ENCODE results near the gene SMARCE1. TPM values are rescaled to one million over a fixed set of nuclear protein-coding genes. Genes with fewer than 3 reads are reported as not detected.

The SMARCE1 gene
- total and polyA plus RNA-seq, 8 donors: 83.9 to 262 (median 227) TPM

DNA sequence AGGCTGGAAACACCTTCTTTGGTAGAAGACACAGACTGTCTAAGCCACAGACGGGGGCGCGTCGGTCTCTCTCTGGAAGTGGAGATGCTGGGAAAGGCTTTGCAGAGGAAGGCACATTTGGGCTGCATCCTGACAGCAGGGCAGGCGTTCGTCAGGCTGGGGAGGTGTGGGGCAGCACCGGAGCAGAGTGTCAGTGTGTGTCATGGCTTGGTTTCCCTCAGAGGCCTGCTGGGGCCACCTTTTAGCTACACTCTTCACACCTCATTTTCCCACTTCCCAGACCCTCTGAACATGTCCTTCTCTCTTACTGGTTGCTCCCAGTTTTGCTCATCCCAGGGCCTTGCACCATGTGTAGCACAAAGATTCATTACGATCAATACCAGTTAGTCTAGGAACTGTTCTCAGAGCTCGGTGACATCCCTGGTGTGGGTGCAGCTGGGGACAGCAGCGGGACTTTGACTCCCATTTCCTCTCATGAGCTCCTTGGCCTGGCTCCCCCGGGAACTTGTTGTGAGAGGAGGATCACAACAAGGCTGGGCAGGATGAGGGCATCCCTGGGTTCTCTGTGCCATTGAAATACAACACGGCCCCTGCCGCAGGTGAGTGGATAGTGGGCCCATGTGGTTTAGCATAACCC is 33.1 kb downstream of the SMARCE1 start:
- Histone ChIP-seq H3K27me3 (no peaks in the 10 kb centered on the region), H3K36me3 (no peaks in the 10 kb centered on the region), H3K9me3 (no peaks in the 10 kb centered on the region), H3K4me3 (no peak overlapping the region), H3K27ac (no peak overlapping the region), H3K4me1 (peaks cover 0 to 18% of the 10 kb centered on the region in 2 donors)
- ATAC-seq (no peak), DNase-seq (no peak)
- no peak for TF ChIP-seq CTCF (IDR thresholded peaks at IDR 0.05)
- intact Hi-C loops (cut with DNase I): loop anchor here in 1 of 2 donors (5.0 kb wide), 1 partner anchor 178 kb away; no protein-coding TSS in a partner anchor

DNA sequence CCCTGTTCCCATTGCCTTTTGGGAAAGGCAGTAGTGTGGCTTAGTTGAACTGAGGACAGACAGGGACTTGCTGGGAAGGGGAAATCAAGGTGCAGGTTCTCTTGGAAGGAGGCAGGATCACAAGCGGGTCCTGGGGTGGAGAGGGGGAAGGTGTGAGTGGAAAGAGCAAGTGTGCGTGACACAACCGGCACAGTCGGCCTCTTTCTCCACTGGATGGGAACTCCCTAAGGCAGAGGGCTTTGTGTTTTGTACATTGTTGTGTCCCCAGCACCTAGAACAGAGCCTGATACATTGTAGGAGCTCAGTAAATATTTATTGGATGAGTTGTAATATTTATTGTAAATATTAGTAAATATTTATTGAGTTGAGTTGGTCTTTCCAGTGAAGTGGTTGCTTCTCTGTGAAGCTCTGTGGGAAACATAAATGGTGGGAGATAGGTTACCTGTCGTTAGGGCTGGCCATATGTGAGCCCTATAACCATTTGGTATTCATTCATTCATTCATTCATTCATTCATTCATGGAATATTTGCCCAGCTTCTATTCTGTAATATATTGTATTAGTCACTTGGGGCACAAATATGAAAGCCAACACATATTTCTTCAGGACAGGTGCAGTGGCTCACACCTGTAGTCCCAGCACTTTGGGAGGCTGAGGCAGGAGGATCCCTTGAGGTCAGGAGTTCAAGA is 34.0 kb downstream of the SMARCE1 start:
- no peak for DNase-seq
- no peak for ATAC-seq
- intact Hi-C loops (cut with DNase I): no loop called here
- H3K36me3 ChIP-seq: no peaks in the 10 kb centered on the region
- no peaks in the 10 kb centered on the region for H3K27me3 ChIP-seq
- no peak overlapping the region for H3K27ac ChIP-seq
- no peak for TF ChIP-seq CTCF (IDR thresholded peaks at IDR 0.05)
- H3K4me3 ChIP-seq: no peak overlapping the region
- H3K4me1 ChIP-seq: peaks cover 0 to 17% of the 10 kb centered on the region in 2 donors
- H3K9me3 ChIP-seq: no peaks in the 10 kb centered on the region

- TF ChIP-seq CTCF (IDR thresholded peaks at IDR 0.05): no peak
Observed at GRCh38 chr17:40612599-40613244, 34.9 kb downstream of the SMARCE1 start.

GRCh38 chr17:40611840-40612474 is 35.7 kb downstream of the SMARCE1 start:
- no peak for TF ChIP-seq CTCF (IDR thresholded peaks at IDR 0.05)
- DNase-seq: no peak
- no peaks in the 10 kb centered on the region for H3K27me3 ChIP-seq
- H3K36me3 ChIP-seq: no peaks in the 10 kb centered on the region
- H3K9me3 ChIP-seq: no peaks in the 10 kb centered on the region
- no peak for ATAC-seq
- peaks cover 0 to 22% of the 10 kb centered on the region in 2 donors for H3K4me1 ChIP-seq
- intact Hi-C loops (cut with DNase I): no loop called here
- no peak overlapping the region for H3K27ac ChIP-seq
- H3K4me3 ChIP-seq: no peak overlapping the region

More at GRCh38 chr17:40612599-40613244, 34.9 kb downstream of the SMARCE1 start:
- peak; percentile 6 for ATAC-seq
- H3K36me3 ChIP-seq: no peaks in the 10 kb centered on the region
- no peaks in the 10 kb centered on the region for H3K9me3 ChIP-seq
- intact Hi-C loops (cut with DNase I): no loop called here
- no peak overlapping the region for H3K4me3 ChIP-seq
- H3K27ac ChIP-seq: no peak overlapping the region
- no peak for DNase-seq
- H3K27me3 ChIP-seq: no peaks in the 10 kb centered on the region
- peaks cover 0 to 18% of the 10 kb centered on the region in 2 donors for H3K4me1 ChIP-seq

- H3K4me1 ChIP-seq: peaks cover 5 to 20% of the 10 kb centered on the region in 2 donors
- no peaks in the 10 kb centered on the region for H3K27me3 ChIP-seq
- H3K36me3 ChIP-seq: no peaks in the 10 kb centered on the region
- no peak for DNase-seq
- no peak overlapping the region for H3K4me3 ChIP-seq
- ATAC-seq: no peak
- TF ChIP-seq CTCF (IDR thresholded peaks at IDR 0.05): no peak
- no peaks in the 10 kb centered on the region for H3K9me3 ChIP-seq
- no peak overlapping the region for H3K27ac ChIP-seq
- intact Hi-C loops (cut with DNase I): no loop called here
Observed at GRCh38 chr17:40610359-40610758, 37.3 kb downstream of the SMARCE1 start.
